CD4-positive, alpha-beta T cell (primary cell): Measurements from ENCODE around the gene TMEM115. TPM values are rescaled to one million over a fixed set of nuclear protein-coding genes. Genes with fewer than 3 reads are reported as not detected.

Experiments
- ATAC-seq: fragments of 200-7000 bp; cut with Tn5 transposase; one replicate; pipeline ENCODE4 v1.10.0; 2022; ENCODE audit warnings: mild to moderate bottlenecking; ENCODE audit not compliant: poor library complexity
- CTCF ChIA-PET: fragments of 350-600 bp; sonication (Branson Sonifier 250); formaldehyde crosslinking; loops from one replicate; lab custom pipeline; 2021; ENCODE audit warnings: antibody characterized with exemption, inconsistent platforms; lab: Charles Lee
- POLR2A ChIA-PET: fragments of 350-600 bp; sonication (Branson Sonifier 250); formaldehyde crosslinking; loops from one replicate; lab custom pipeline; 2021; ENCODE audit warnings: antibody characterized with exemption, inconsistent platforms; lab: Charles Lee
- DNase-seq, 14 experiments: peaks; one replicate each; pipeline ENCODE4 v3.0.0-alpha.2; 2013 to 2020; ENCODE audit warnings: mixed read lengths in 2 of 14
- H3K27ac ChIP-seq, 2 donors: one replicate each; pipeline versions ENCODE4 v1.5.1 to v1.7.0; 2013; ENCODE audit warnings: low read length in 2 of 2, low read depth in 1 of 2, mild to moderate bottlenecking in 1 of 2
- H3K27me3 ChIP-seq, 2 experiments: 1 replicate in 1 of 2; 2 replicates in 1 of 2; pipeline versions ENCODE4 v1.6.1 to v1.7.0; 2013; ENCODE audit warnings: low read length in 2 of 2, control low read depth in 1 of 2, mild to moderate bottlenecking in 1 of 2, moderate library complexity in 1 of 2; ENCODE audit not compliant: insufficient read depth in 2 of 2, control insufficient read depth in 1 of 2
- H3K36me3 ChIP-seq: one replicate; pipeline ENCODE4 v1.6.1; 2013; ENCODE audit warnings: low read length, control low read depth; ENCODE audit not compliant: insufficient read depth
- H3K4me1 ChIP-seq: one replicate; pipeline ENCODE4 v1.6.1; 2013; ENCODE audit warnings: low read length, control low read depth; ENCODE audit not compliant: insufficient read depth
- H3K4me3 ChIP-seq: one replicate; pipeline ENCODE4 v1.5.1; 2013; ENCODE audit warnings: mild to moderate bottlenecking, low read length, moderate library complexity
- H3K9me3 ChIP-seq, 2 experiments: 1 replicate in 1 of 2; 2 replicates in 1 of 2; pipeline versions ENCODE4 v1.6.1 to v1.7.0; 2013; ENCODE audit warnings: low read length in 2 of 2, mild to moderate bottlenecking in 2 of 2, control low read depth in 1 of 2, moderate library complexity in 1 of 2; ENCODE audit not compliant: control insufficient read depth in 1 of 2, insufficient read depth in 1 of 2
- H3K27ac Mint-ChIP-seq: one replicate; pipeline ENCODE4 v1.8.0; 2020; ENCODE audit warnings: mixed read lengths
- H3K27me3 Mint-ChIP-seq: one replicate; pipeline ENCODE4 v1.8.0; 2021; ENCODE audit warnings: mixed read lengths
- H3K36me3 Mint-ChIP-seq: one replicate; pipeline ENCODE4 v1.8.0; 2021; ENCODE audit warnings: low read depth, mixed read lengths
- H3K4me1 Mint-ChIP-seq: one replicate; pipeline ENCODE4 v1.8.0; 2021; ENCODE audit warnings: low read depth, mixed read lengths
- H3K4me3 Mint-ChIP-seq: one replicate; pipeline ENCODE4 v1.8.0; 2020; ENCODE audit warnings: mild to moderate bottlenecking, mixed read lengths
- H3K9me3 Mint-ChIP-seq: one replicate; pipeline ENCODE4 v1.8.0; 2020; ENCODE audit warnings: mixed read lengths
- CTCF ChIP-seq: fragments of 200-600 bp; IDR thresholded peaks from one replicate; pipeline ENCODE4 v1.8.0; 2022; ENCODE audit warnings: antibody characterized with exemption, mild to moderate bottlenecking
- intact Hi-C, 2 experiments: fragments of 100-400 bp; cut with DNase I in 1 of 2; cut with micrococcal nuclease in 1 of 2; formaldehyde crosslinking; loops; one replicate each; pipeline versions ENCODE4 v1.15.1 to v1.9.0; 2023 to 2025; cut with DNase I, micrococcal nuclease
- total RNA-seq, 174 experiments: library from RNA in 2 of 174; stranded (reverse) in 2 of 174; gene quantifications; one replicate each; pipeline ENCODE4 v1.2.3 and lab custom pipeline; 2021 to 2026

The TMEM115 gene
- total RNA-seq, 2 experiments from 2014 or later: 19.0 to 19.9 TPM

GRCh38 chr3:50340448-50341329 lies 18.6 kb downstream of the TMEM115 start, which contains the start of gene RASSF1:
Gene RASSF1 (minus strand): TSS chr3:50340836. CDS start chr3:50340805, 31 bp downstream.
- intact Hi-C loops: no loop called here
- Histone ChIP-seq H3K27me3 (no peaks in the 10 kb centered on the region), H3K9me3 (no peaks in the 10 kb centered on the region), H3K4me3 (peak within 1 kb of the TSS; percentile 93), H3K36me3 (no peaks in the 10 kb centered on the region), H3K4me1 (peaks cover 70% of the 10 kb centered on the region), H3K27ac (peak within 1 kb of the TSS; percentile 63 to 72)
- Mint-ChIP-seq H3K27me3 (no peaks in the 10 kb centered on the region), H3K4me1 (peaks cover 63% of the 10 kb centered on the region), H3K36me3 (peaks cover 16% of the 10 kb centered on the region), H3K27ac (peak within 1 kb of the TSS; percentile 95), H3K4me3 (peak within 1 kb of the TSS; percentile 96), H3K9me3 (no peaks in the 10 kb centered on the region)
- CTCF ChIA-PET: interaction anchor here (2.0 kb wide), 1 partner anchor 16 kb away, joined by 6 read pairs; no protein-coding TSS in a partner anchor
- POLR2A ChIA-PET: interaction anchor here (0.6 to 7.9 kb wide), 12 partner anchors 9 to 261 kb away, joined by 3 to 214 read pairs (median 6); partner anchors contain the start of genes C3orf18, CYB561D2, GNAI2 and HEMK1
- no peak for TF ChIP-seq CTCF
- DNase-seq (peak in 12 of 14 experiments; percentile 35 to 89 (median 51)), ATAC-seq (peak; percentile 20)

- Histone ChIP-seq H3K4me1 (peaks cover 70% of the 10 kb centered on the region), H3K36me3 (no peaks in the 10 kb centered on the region), H3K4me3 (peak overlapping the region; percentile 93), H3K27me3 (no peaks in the 10 kb centered on the region), H3K9me3 (no peaks in the 10 kb centered on the region), H3K27ac (peak overlapping the region; percentile 31 to 63)
- Mint-ChIP-seq H3K4me1 (peaks cover 64% of the 10 kb centered on the region), H3K9me3 (no peaks in the 10 kb centered on the region), H3K27ac (peak overlapping the region; percentile 95), H3K36me3 (peaks cover 16% of the 10 kb centered on the region), H3K4me3 (peak overlapping the region; percentile 96), H3K27me3 (no peaks in the 10 kb centered on the region)
- ChIA-PET CTCF (no interaction called here), POLR2A (interaction anchor here (1.0 to 7.9 kb wide), 8 partner anchors 9 to 227 kb away, joined by 3 to 214 read pairs (median 8); partner anchors contain the start of genes C3orf18, CYB561D2, GNAI2 and HYAL3)
- ATAC-seq (no peak), DNase-seq (no peak)
- no peak for TF ChIP-seq CTCF
- intact Hi-C loops: no loop called here
These were observed 19.2 kb downstream of the TMEM115 start for GRCh38 chr3:50340147-50340447.

DNA sequence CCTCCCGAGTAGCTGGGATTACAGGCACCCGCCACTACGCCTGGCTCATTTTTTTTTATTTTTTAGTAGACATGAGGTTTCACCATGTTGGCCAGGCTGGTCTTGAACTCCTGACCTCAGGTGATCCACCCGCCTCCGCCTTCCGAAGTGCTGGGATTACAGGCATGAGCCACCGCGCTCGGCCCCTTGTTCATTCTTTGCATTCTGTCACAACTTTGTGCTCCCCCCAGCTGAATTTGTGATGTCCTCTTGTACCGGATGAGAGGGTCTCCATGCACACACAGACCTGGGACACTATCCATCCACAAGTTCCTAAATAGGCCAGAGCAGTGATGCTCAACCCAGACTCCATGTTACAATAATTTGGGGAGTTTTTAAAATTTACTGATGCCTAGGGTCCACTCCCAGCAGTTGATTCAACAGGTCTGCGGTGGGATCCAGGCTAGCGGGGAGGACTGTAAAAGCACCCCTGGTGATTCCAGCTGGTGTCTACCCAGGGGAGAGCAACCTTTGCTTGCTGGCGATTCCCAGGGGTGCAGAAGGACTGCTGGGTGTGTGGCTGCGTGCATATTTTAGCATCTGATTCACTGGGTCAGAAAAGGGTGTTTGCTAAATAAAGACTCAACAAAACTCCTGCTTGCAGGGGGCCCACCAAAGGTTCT lies 19.7 kb downstream of the TMEM115 start:
- H3K4me3 Mint-ChIP-seq: peak overlapping the region; percentile 96
- H3K9me3 Mint-ChIP-seq: no peaks in the 10 kb centered on the region
- H3K9me3 ChIP-seq: no peaks in the 10 kb centered on the region
- intact Hi-C loops: loop anchor here (5.0 kb wide), 2 partner anchors 42 to 102 kb away; partner anchors contain the start of genes GNAI2 (in 1 of the 2), HYAL3 (in 1 of the 2) and NAA80 (in 1 of the 2)
- peak overlapping the region; percentile 93 for H3K4me3 ChIP-seq
- POLR2A ChIA-PET: interaction anchor here (0.9 to 7.9 kb wide), 10 partner anchors 10 to 104 kb away, joined by 3 to 214 read pairs (median 8); partner anchors contain the start of genes CYB561D2, GNAI2, HYAL3 and NAA80
- H3K36me3 Mint-ChIP-seq: peaks cover 17% of the 10 kb centered on the region
- peaks cover 72% of the 10 kb centered on the region for H3K4me1 ChIP-seq
- no peaks in the 10 kb centered on the region for H3K27me3 Mint-ChIP-seq
- H3K27ac ChIP-seq: peak overlapping the region in 1 of 2 donors; percentile 31
- no peak for ATAC-seq
- H3K4me1 Mint-ChIP-seq: peaks cover 66% of the 10 kb centered on the region
- H3K36me3 ChIP-seq: peaks cover 2% of the 10 kb centered on the region
- H3K27ac Mint-ChIP-seq: peak overlapping the region; percentile 95
- no peak for TF ChIP-seq CTCF
- DNase-seq: no peak
- CTCF ChIA-PET: interaction anchor here (4.6 kb wide), 1 partner anchor 15 kb away, joined by 19 read pairs; no protein-coding TSS in a partner anchor
- H3K27me3 ChIP-seq: no peaks in the 10 kb centered on the region
